Keratinocyte (primary cell): ENCODE measurements around the gene RPUSD4. TPM values are rescaled to one million over a fixed set of nuclear protein-coding genes. Genes with fewer than 3 reads are reported as not detected.

Experiments used
- DNase-seq: peaks from one replicate; pipeline ENCODE4 v3.0.0-alpha.2; 2011; ENCODE audit warnings: low read depth, missing footprints, low spot score
- FAIRE-seq: peaks from 2 replicates; lab custom pipeline; 2011; peaks lifted over from hg19 to GRCh38; lab: Jason Lieb, UNC
- H2AFZ ChIP-seq: 2 replicates; pipeline ENCODE4 v1.6.0; 2012; ENCODE audit warnings: low read length, control low read depth, inconsistent platforms; ENCODE audit not compliant: control insufficient read depth
- H3K27ac ChIP-seq: 2 replicates; pipeline ENCODE4 v1.5.1; 2011; ENCODE audit warnings: low read length; ENCODE audit not compliant: control insufficient read depth, insufficient read depth
- H3K27me3 ChIP-seq: 3 replicates; pipeline ENCODE4 v1.6.0; 2011; ENCODE audit warnings: low read length; ENCODE audit not compliant: control insufficient read depth, insufficient read depth; ENCODE audit errors: extremely low read depth
- H3K36me3 ChIP-seq, 2 experiments: 2 replicates in 1 of 2; 3 replicates in 1 of 2; pipeline ENCODE4 v1.5.1; 2011; ENCODE audit warnings: low read length in 2 of 2, mild to moderate bottlenecking in 1 of 2; ENCODE audit not compliant: control insufficient read depth in 2 of 2, insufficient read depth in 2 of 2; ENCODE audit errors: extremely low read depth in 1 of 2
- H3K4me1 ChIP-seq: 3 replicates; pipeline ENCODE4 v1.5.1; 2011; ENCODE audit warnings: low read length; ENCODE audit not compliant: control insufficient read depth, insufficient read depth; ENCODE audit errors: extremely low read depth
- H3K4me2 ChIP-seq: 3 replicates; pipeline ENCODE4 v1.6.0; 2011; ENCODE audit warnings: low read depth, low read length; ENCODE audit not compliant: control insufficient read depth, insufficient read depth; ENCODE audit errors: extremely low read depth
- H3K4me3 ChIP-seq, 3 experiments: fragments of 200-600 bp in 1 of 3; sonication (generic) in 1 of 3; 2 replicates in 2 of 3; 3 replicates in 1 of 3; pipeline ENCODE4 v1.5.1; 2011 to 2016; ENCODE audit warnings: low read length in 3 of 3, mild to moderate bottlenecking in 3 of 3, control low read depth in 2 of 3, inconsistent platforms in 1 of 3, low read depth in 1 of 3, mixed read lengths in 1 of 3, mixed run types in 1 of 3, moderate library complexity in 1 of 3; ENCODE audit not compliant: control insufficient read depth in 2 of 3, insufficient read depth in 2 of 3; ENCODE audit errors: extremely low read depth in 1 of 3
- H3K79me2 ChIP-seq: 2 replicates; pipeline ENCODE4 v1.6.0; 2012; ENCODE audit warnings: low read length; ENCODE audit not compliant: control insufficient read depth, insufficient read depth
- H3K9ac ChIP-seq: 3 replicates; pipeline ENCODE4 v1.6.0; 2011; ENCODE audit warnings: low read length; ENCODE audit not compliant: control insufficient read depth, insufficient read depth; ENCODE audit errors: extremely low read depth
- H3K9me1 ChIP-seq: 3 replicates; pipeline ENCODE4 v1.6.0; 2011; ENCODE audit warnings: low read length; ENCODE audit not compliant: control insufficient read depth, insufficient read depth; ENCODE audit errors: extremely low read depth
- H3K9me3 ChIP-seq: 2 replicates; pipeline ENCODE4 v1.5.1; 2012; ENCODE audit warnings: low read depth, low read length; ENCODE audit not compliant: control insufficient read depth
- H4K20me1 ChIP-seq: 3 replicates; pipeline ENCODE4 v1.6.0; 2011; ENCODE audit warnings: low read length; ENCODE audit not compliant: control insufficient read depth, insufficient read depth; ENCODE audit errors: extremely low read depth
- CTCF ChIP-seq, 3 experiments: IDR thresholded peaks in 1 of 3; conservative IDR thresholded peaks in 1 of 3; optimal IDR thresholded peaks in 1 of 3; 2 replicates in 2 of 3; 3 replicates in 1 of 3; pipeline versions ENCODE3 to v1.5.1; 2011; ENCODE audit warnings: low read length in 3 of 3, mild to moderate bottlenecking in 3 of 3, moderate library complexity in 2 of 3, control low read depth in 1 of 3, inconsistent platforms in 1 of 3; ENCODE audit not compliant: insufficient read depth in 2 of 3; ENCODE audit errors: extremely low read depth in 1 of 3
- EZH2 ChIP-seq: IDR thresholded peaks from one replicate; pipeline ENCODE4 v1.6.1; 2012; ENCODE audit warnings: inconsistent platforms, mild to moderate bottlenecking, low read length, moderate library complexity
- dilution Hi-C: fragments of 300-500 bp; cut with MboI; formaldehyde crosslinking; loops from one replicate; pipeline ENCODE4 v1.7.0; 2020; ENCODE audit warnings: low sequenced_read_pairs; ENCODE audit not compliant: extremely low pct_ligation_motif_present
- polyA plus RNA-seq, 5 experiments: library from polyadenylated mRNA; depleted of rRNA in 3 of 5; stranded (reverse) in 3 of 5; stranded (forward) in 1 of 5; unstranded in 1 of 5; fragments of >200 nt; gene quantifications; 1 replicate in 1 of 5; 2 replicates in 3 of 5; 3 replicates in 1 of 5; pipeline versions ENCODE4 v1.2.1 to v1.2.3, GENCODE V29; 2011 to 2012; ENCODE audit warnings: missing spikeins in 2 of 5, low read depth in 1 of 5, low replicate concordance in 1 of 5

RPUSD4 gene
- polyA plus RNA-seq, 1 donor (not counting 4 experiments of a cell fraction or from before 2014, with no cell fraction given) = 23.8 TPM

GRCh38 chr11:126174816-126175215, 36.6 kb downstream of the RPUSD4 start:
- no peak for DNase-seq
- no peaks in the 10 kb centered on the region for H3K27me3 ChIP-seq
- no peak overlapping the region for H3K9ac ChIP-seq
- H3K4me2 ChIP-seq = no peak overlapping the region
- H3K9me1 ChIP-seq = no peaks in the 10 kb centered on the region
- no peak overlapping the region for H3K4me3 ChIP-seq
- no peak for TF ChIP-seq CTCF (optimal IDR thresholded peaks at IDR 0.05 in 1 of 3, IDR thresholded peaks at IDR 0.05 in 1 of 3, conservative IDR thresholded peaks at IDR 0.05 in 1 of 3; ENCODE audit: extremely low read depth in 1 of 3, insufficient read depth in 2 of 3, low read length in 3 of 3)
- TF ChIP-seq EZH2 = no peak
- H4K20me1 ChIP-seq = no peaks in the 10 kb centered on the region
- dilution Hi-C loops = no loop called here
- H3K36me3 ChIP-seq = no peaks in the 10 kb centered on the region
- H3K4me1 ChIP-seq = peaks cover 6% of the 10 kb centered on the region
- H2AFZ ChIP-seq = no peak overlapping the region
- no peak overlapping the region for H3K27ac ChIP-seq
- no peak for FAIRE-seq
- H3K79me2 ChIP-seq = no peaks in the 10 kb centered on the region
- H3K9me3 ChIP-seq = no peaks in the 10 kb centered on the region

DNA sequence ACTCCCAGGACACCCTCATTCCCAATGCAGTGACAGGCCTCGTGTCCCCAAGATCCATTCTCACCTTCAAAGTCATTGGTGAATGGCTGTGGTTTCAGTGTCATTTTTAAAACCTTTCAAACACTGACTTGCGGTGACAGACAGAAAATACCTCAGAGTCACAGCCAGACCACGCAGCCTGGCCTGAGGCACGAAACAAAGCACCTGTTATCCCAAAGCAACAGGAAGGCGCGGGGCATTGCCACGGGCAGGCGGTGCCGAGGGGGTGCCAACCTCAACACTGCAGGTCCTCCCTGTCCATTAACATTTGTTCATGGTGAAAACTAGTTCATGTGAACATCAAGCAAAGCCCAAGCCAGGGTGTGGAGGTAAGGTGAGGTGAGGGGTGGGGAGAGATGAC, 38.2 kb downstream of the RPUSD4 start:
- H3K79me2 ChIP-seq = no peaks in the 10 kb centered on the region
- FAIRE-seq = no peak
- H3K9ac ChIP-seq = no peak overlapping the region
- H3K27ac ChIP-seq = no peak overlapping the region
- DNase-seq = no peak
- TF ChIP-seq CTCF (optimal IDR thresholded peaks at IDR 0.05 in 1 of 3, IDR thresholded peaks at IDR 0.05 in 1 of 3, conservative IDR thresholded peaks at IDR 0.05 in 1 of 3; ENCODE audit: extremely low read depth in 1 of 3, insufficient read depth in 2 of 3, low read length in 3 of 3) (no peak), EZH2 (no peak)
- H3K27me3 ChIP-seq = no peaks in the 10 kb centered on the region
- no peaks in the 10 kb centered on the region for H3K9me3 ChIP-seq
- H3K4me1 ChIP-seq = peaks cover 6% of the 10 kb centered on the region
- H3K4me2 ChIP-seq = no peak overlapping the region
- H4K20me1 ChIP-seq = no peaks in the 10 kb centered on the region
- H3K9me1 ChIP-seq = no peaks in the 10 kb centered on the region
- dilution Hi-C loops = no loop called here
- H2AFZ ChIP-seq = no peak overlapping the region
- no peaks in the 10 kb centered on the region for H3K36me3 ChIP-seq
- H3K4me3 ChIP-seq = no peak overlapping the region
